Embryonic facial prominence (tissue), 1 donor: ENCODE measurements around the gene SLC24A1.
"Not testable (repeated sequence)": the region's sequence is repeated elsewhere in the genome, so short reads cannot be mapped to it uniquely, and the experiment has no call there.

ENCODE experiments used
- DNase-seq: peaks from one replicate; pipeline ENCODE4 v3.0.0-alpha.2; 2016; ENCODE audit errors: extremely low spot score

The SLC24A1 gene

GRCh38 chr15:65621638-65622037, at the start of gene SLC24A1:
Gene SLC24A1, plus strand, starts transcription at chr15:65621938. Its CDS starts 2,143 bp downstream, at chr15:65624081.
- DNase-seq: no peak

GRCh38 chr15:65571971-65572370, 49.8 kb upstream of the SLC24A1 start:
- DNase-seq: no peak

DNA sequence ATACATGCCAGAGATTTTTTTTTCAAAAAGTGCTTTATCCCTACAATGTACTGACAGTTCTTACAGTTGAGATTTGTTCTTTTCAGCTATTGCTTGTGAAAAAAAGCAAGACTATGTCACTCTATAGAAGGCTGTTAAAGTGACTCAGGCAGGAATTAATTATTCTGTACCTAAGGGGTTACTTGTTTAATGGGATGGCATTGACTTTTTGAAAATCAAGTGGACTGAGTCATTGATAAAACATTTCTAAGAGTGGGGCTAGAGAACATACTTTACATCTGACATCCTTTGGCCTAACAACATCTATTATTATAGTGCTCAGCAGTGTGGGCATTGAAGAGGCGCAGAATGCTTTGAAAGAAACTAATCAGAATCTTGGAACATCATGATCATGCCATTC, 45.1 kb upstream of the SLC24A1 start:
- DNase-seq: no peak

GRCh38 chr15:65577129-65577996, 44.4 kb upstream of the SLC24A1 start:
- no peak for DNase-seq

DNA sequence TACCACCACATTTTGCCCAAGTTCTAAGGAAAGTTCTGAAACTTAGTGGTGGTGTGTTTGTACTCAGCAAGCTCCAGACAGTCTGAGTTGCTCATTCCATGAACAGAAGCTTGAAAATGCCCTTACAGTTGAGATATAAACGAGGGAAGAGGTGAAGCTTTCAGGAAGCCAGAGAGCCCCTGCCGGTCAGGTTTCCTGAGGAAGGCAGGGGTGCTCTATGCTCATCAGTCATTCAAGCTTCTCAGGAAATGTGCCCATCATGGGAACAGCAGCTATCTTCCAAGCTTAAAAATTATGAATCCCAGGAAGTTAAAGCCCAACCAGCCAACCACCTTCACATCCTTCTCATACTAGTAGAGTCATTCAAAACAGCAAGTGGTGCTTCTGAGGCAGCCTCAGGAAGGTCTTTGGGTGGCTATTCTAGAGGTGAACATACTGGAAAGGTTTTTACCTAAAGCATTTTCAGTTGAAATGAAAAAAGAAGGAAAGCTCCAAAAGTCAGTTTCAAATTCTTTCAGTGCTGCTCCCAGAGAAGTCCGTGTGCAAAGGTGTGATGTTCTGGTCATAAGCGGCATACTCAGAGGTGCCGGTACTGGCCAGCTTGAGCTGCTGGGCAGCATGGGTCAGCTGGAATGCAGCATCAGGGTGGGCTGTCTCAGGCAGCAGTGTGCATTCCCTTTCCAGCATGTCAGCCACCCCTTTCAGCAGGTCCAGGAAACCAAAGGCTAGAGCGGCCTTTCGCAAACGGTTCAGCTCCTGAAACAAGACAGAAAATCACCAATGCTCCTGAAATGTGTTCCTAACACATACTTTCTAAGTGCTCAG, 42.6 kb upstream of the SLC24A1 start:
- no peak for DNase-seq

DNA sequence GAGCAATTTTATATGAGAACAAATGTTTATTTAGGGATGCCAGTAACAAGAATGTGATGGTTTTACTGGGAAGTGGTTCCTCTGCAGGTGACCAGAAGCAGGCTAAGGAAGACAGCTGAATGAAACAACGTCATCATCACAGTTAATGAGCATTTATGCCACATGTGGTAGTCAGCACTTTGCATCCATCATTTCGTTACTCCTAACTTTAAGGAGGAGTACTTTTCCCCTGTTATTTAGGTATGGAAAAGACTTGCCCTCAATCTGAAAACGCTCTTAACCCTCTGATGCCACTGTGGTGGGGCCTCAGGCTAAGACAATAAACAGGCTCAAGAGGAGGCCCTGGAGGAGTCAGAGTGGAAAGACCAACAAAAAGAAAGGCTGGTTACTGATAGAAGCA, 42.0 kb upstream of the SLC24A1 start:
- no peak for DNase-seq

- no peak for DNase-seq
Observed at GRCh38 chr15:65580287-65580686, 41.5 kb upstream of the SLC24A1 start.

- DNase-seq: no peak
Observed at GRCh38 chr15:65583701-65584100, 38.0 kb upstream of the SLC24A1 start.

DNA sequence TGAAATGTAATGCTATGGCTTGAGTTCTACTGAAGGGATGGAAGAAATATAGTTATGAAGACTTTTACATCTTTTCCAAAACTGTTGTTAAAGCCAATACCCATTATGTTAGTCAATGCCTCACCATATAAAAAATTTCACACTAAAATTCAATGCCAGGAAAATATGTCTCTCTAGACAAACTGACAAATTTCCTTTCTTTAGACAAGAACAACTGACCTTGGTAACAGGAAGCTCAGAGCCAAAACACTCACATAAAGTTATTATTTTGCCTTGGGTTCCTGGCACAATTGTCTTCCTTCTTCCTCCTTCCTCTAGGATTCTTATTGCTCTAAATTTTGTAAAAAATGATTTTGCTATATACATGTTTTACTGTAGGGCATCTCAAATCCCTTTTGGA, 37.5 kb upstream of the SLC24A1 start:
- no peak for DNase-seq

- DNase-seq: no peak
Observed at GRCh38 chr15:65587094-65587493, 34.6 kb upstream of the SLC24A1 start.

DNA sequence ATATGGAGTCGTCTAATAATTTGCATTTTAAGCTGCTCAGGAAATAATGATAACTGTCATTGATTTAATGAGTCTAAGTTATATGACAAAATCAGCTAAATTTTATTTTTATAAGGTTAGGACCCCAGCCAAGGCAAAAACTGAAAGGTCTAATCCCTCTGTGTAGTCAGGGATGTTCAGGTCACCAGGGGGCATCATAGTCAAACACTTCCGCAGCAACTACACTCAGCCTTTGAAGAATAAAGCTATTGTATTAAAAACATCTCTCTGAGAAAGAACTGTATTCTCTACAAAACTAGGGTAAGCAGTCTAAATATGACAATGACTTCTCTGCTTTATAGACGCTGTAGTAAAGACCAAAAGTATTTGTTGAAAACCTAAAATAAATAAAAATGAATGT, 25.8 kb upstream of the SLC24A1 start:
- DNase-seq: no peak

DNA sequence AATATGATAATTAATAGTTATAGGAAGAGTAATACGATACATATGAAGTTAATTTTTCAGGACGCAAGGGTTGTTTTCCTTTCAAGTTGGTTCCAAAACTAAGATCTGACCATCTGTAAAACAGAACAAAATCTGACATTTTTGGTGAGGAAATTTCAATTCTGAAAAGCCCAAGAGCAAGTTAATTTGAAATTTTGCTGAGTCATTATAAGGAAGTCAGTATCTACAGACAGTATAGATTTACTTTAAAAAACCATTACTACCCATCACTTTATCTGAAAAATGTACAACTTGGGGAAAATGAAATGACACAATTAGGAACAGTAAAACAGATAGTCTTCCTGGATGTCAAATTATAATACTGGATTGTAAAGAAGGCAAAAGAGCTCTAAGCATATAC, 23.3 kb upstream of the SLC24A1 start:
- DNase-seq: no peak

GRCh38 chr15:65599677-65600076, 22.1 kb upstream of the SLC24A1 start:
- no peak for DNase-seq

DNA sequence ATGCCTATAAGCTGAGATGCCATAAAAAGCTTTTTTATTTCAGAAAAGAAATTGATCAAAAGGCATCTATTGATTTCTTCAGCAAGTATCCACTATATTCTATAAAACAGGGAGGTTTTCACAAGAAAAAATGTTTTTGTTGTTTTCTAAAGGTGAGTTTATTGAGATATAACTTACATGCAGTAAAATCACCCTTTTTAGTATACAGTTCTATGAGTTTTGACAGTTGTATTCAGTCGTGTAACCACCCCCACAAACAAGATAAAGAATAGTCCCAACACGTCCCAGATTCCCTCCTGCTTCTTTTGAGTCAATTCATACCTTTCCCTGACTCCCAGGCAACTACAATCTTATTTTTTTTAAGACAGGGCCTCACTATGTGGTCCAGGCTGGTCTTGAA, 18.6 kb upstream of the SLC24A1 start:
- DNase-seq: no peak

DNA sequence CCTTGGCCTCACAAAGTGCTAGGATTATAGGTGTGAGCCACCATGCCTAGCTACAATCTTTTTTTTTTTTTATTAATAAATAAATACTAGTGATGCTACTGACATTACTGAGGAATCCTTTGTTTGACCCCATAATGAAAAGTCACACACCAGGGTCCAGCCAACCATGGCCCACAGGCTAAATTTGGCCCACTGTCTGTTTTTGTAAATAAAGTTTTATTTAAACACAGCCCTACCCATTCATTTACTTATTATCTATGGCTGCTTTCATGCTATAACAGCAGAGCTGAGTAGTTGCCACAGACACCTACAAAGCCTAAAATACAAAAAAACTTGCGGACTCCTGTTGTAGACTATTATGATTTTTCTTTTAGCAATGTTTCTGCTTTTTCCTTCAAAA, 18.2 kb upstream of the SLC24A1 start:
- no peak for DNase-seq

DNA sequence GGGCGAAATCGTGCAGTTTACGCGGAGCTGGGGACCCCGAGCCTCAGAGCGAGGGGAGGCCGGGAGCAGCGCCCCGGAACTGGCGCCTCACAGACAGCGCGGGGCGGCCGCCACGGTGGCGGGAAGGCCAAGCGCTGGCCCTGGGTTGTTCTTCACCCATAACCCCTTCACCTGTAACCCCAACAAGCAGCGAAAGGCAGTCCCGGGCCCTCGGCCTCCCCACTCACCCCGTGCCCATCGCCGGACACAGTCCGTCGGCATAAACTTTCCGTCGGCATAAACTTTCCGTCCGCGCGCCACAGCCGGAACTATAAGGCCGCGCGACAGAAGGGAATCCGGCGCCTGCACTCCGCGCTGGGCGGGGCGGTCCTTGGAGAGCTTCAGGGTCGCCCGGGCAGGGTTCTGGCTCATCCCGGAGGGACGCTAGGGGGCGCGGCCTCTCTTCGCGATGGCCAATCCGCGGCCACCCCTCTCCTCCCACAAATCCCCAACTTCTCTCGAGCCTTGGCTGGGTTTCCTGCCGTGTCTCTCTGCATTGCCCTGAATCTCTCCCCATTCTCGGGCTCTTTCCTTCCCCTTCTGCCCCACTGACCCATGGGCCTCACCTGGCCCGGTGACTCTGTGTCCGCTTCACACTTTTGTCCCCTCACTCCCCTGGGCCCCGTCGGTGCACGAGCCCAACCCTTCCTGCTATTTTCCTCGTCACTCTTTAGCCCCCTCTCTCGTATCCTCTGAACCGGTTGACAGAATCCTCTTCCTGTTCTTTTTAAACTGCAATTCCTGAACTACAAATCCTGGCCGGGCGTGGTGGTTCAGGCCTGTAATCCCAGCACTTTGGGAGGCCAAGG, 10.6 kb upstream of the SLC24A1 start, which contains the start of gene INTS14:
TSS of gene INTS14 (minus strand) at position 261 of the 848 bp plus-strand sequence. CDS start 3,751 bp downstream, outside the sequence.
- DNase-seq: peak; percentile 92

GRCh38 chr15:65611888-65612615, 9.7 kb upstream of the SLC24A1 start:
- no peak for DNase-seq

GRCh38 chr15:65612616-65612946, 9.2 kb upstream of the SLC24A1 start:
- no peak for DNase-seq

GRCh38 chr15:65612949-65613744, 8.6 kb upstream of the SLC24A1 start:
- no peak for DNase-seq

DNA sequence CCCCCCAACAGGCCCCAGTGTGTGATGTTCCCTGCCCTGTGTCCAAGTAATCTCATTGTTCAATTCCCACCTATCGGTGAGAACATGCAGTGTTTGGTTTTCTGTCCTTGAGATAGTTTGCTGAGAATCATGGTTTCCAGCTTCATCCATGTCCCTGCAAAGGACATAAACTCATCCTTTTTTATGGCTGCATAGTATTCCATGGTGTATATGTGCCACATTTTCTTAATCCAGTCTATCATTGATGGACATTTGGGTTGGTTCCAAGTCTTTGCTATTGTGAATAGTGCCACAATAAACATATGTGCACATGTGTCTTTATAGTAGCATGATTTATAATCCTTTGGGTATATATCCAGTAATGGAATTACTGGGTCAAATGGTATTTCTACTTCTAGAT, 5.9 kb upstream of the SLC24A1 start:
- not testable (repeated sequence) for DNase-seq
